ENCODE measurements around the gene CPED1. TPM values are rescaled to one million over a fixed set of nuclear protein-coding genes. Genes with fewer than 3 reads are reported as not detected.

The CPED1 gene
- total RNA-seq, 1 experiment from 2014 or later = 1.8 TPM

DNA sequence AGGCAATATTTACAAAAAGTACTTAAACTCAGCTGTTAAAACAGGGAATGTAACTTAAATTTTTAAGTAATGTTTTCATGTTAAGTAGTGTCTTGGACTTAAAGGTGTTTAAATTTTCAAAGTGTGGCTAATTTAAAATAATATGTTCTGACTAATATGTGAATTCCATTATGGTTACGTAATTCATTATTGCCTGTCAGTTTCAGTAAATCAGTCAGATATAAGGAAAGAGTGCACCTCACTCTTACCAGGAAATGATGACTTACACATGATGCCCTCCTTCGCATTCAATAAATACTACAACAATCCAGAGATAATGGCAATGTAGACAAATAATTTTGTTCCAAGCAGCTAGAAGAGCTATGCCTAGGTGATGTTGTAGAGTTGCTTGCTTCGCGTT, 271.3 kb downstream of the CPED1 start:
- BruUV-seq (replicated peaks) = no TSS peak
- Histone ChIP-seq H3K9ac (ENCODE audit: low read length) (no peak overlapping the region), H3K27me3 (ENCODE audit: low read length) (no peaks in the 10 kb centered on the region), H3K79me2 (ENCODE audit: low read length) (no peaks in the 10 kb centered on the region), H3F3A (ENCODE audit: low read length, unreplicated experiment) (no peaks in the 10 kb centered on the region), H3K9me2 (replicated peaks; ENCODE audit: low read length) (no peaks in the 10 kb centered on the region), H3K36me3 (ENCODE audit: low read depth, low read length) (no peaks in the 10 kb centered on the region), H3K27ac (ENCODE audit: low read length) (no peak overlapping the region), H3K4me3 (ENCODE audit: low read length) (no peak overlapping the region), H3K4me2 (ENCODE audit: low read length) (no peak overlapping the region), H2AFZ (ENCODE audit: low read length) (no peak overlapping the region), H3K9me3 (ENCODE audit: low read length) (no peaks in the 10 kb centered on the region), H3K4me1 (ENCODE audit: insufficient read depth, low read length) (no peaks in the 10 kb centered on the region), H4K20me1 (ENCODE audit: low read length) (no peaks in the 10 kb centered on the region)
- ChIA-PET POLR2A (ENCODE audit: unreplicated experiment) (no interaction called here), CTCF (no interaction called here)
- ATAC-seq = no peak
- no peak for DNase-seq
- TF ChIP-seq EZH2 (IDR thresholded peaks at IDR 0.05; ENCODE audit: low read length, unreplicated experiment) (no peak), EZH2phosphoT487 (IDR thresholded peaks at IDR 0.05; ENCODE audit: borderline replicate concordance, low read length) (no peak)
- TF ChIP-seq, protein P1, sequence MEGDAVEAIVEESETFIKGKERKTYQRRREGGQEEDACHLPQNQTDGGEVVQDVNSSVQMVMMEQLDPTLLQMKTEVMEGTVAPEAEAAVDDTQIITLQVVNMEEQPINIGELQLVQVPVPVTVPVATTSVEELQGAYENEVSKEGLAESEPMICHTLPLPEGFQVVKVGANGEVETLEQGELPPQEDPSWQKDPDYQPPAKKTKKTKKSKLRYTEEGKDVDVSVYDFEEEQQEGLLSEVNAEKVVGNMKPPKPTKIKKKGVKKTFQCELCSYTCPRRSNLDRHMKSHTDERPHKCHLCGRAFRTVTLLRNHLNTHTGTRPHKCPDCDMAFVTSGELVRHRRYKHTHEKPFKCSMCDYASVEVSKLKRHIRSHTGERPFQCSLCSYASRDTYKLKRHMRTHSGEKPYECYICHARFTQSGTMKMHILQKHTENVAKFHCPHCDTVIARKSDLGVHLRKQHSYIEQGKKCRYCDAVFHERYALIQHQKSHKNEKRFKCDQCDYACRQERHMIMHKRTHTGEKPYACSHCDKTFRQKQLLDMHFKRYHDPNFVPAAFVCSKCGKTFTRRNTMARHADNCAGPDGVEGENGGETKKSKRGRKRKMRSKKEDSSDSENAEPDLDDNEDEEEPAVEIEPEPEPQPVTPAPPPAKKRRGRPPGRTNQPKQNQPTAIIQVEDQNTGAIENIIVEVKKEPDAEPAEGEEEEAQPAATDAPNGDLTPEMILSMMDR (conservative IDR thresholded peaks at IDR 0.05; ENCODE audit: low read depth, low read length) = no peak
- intact Hi-C loops (cut with micrococcal nuclease) = no loop called here

DNA sequence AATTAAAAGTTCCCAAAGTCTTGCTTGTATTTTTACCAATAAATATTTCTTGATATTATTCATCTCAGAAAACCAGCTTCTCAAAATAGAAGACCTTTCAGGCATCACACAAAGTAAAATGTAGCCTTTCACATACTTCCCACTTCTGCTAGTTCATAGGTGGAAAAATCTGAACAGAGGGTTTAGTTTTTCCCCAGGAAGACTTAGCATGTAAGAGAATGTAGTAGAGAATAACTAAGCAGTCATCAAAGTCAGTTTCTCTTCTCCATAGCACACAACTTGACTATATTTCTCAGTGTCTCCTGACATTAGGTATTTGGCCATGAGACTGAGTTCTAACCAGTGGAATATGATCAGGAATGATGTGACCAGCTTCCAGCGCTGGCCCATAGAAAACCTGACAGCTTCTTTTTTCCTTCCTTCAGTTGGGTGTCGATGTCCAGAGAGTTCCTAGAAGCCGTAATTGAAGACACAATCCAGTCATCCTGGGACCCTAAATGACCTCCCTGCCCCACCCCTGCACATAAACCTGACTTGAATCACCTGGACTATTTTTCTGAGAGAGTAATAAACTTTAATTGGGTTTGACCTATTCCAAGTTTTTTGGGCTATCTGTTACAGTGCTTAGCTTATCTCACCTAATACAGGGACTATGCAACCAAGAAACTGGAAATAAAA, 272.8 kb downstream of the CPED1 start:
- no peak for DNase-seq
- TF ChIP-seq EZH2 (IDR thresholded peaks at IDR 0.05; ENCODE audit: low read length, unreplicated experiment) (no peak), EZH2phosphoT487 (IDR thresholded peaks at IDR 0.05; ENCODE audit: borderline replicate concordance, low read length) (no peak)
- TF ChIP-seq, protein P1 (conservative IDR thresholded peaks at IDR 0.05; ENCODE audit: low read depth, low read length) = no peak
- no peaks in the 10 kb centered on the region for H4K20me1 ChIP-seq (ENCODE audit: low read length)
- no peaks in the 10 kb centered on the region for H3K9me2 ChIP-seq (replicated peaks; ENCODE audit: low read length)
- no peaks in the 10 kb centered on the region for H3K27me3 ChIP-seq (ENCODE audit: low read length)
- BruUV-seq (replicated peaks) = no TSS peak
- no peak overlapping the region for H3K27ac ChIP-seq (ENCODE audit: low read length)
- no peaks in the 10 kb centered on the region for H3K79me2 ChIP-seq (ENCODE audit: low read length)
- H3K4me3 ChIP-seq (ENCODE audit: low read length) = no peak overlapping the region
- intact Hi-C loops (cut with micrococcal nuclease) = no loop called here
- H3K4me1 ChIP-seq (ENCODE audit: insufficient read depth, low read length) = no peaks in the 10 kb centered on the region
- no peaks in the 10 kb centered on the region for H3F3A ChIP-seq (ENCODE audit: low read length, unreplicated experiment)
- ChIA-PET POLR2A (ENCODE audit: unreplicated experiment) (no interaction called here), CTCF (no interaction called here)
- no peaks in the 10 kb centered on the region for H3K36me3 ChIP-seq (ENCODE audit: low read depth, low read length)
- H3K9me3 ChIP-seq (ENCODE audit: low read length) = no peaks in the 10 kb centered on the region
- H3K4me2 ChIP-seq (ENCODE audit: low read length) = no peak overlapping the region
- no peak for ATAC-seq
- H2AFZ ChIP-seq (ENCODE audit: low read length) = no peak overlapping the region
- no peak overlapping the region for H3K9ac ChIP-seq (ENCODE audit: low read length)

DNA sequence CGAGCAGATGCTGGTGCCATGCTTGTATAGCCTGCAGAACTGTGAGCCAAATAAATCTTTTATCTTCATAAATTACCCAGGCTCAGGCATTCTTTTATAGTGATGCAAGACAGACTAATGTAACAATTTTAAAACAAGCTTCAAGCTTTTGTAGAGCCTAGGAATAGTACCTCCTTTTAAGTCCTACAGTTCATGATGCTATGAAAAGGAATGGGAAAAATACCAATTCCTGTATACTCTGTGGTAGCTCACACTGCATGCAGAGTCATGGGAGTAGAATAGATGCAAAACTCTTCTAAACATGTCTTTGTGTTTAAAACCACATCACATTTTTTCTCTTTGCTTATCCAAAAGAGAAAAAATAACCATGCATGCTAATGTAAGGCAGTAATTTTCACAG, 273.7 kb downstream of the CPED1 start:
- Histone ChIP-seq H3K79me2 (ENCODE audit: low read length) (no peaks in the 10 kb centered on the region), H3K4me3 (ENCODE audit: low read length) (no peak overlapping the region), H3K9ac (ENCODE audit: low read length) (no peak overlapping the region), H3K9me3 (ENCODE audit: low read length) (no peaks in the 10 kb centered on the region), H3F3A (ENCODE audit: low read length, unreplicated experiment) (no peaks in the 10 kb centered on the region), H3K27ac (ENCODE audit: low read length) (no peak overlapping the region), H3K36me3 (ENCODE audit: low read depth, low read length) (no peaks in the 10 kb centered on the region), H4K20me1 (ENCODE audit: low read length) (no peaks in the 10 kb centered on the region), H3K9me2 (replicated peaks; ENCODE audit: low read length) (no peaks in the 10 kb centered on the region), H2AFZ (ENCODE audit: low read length) (no peak overlapping the region), H3K27me3 (ENCODE audit: low read length) (no peaks in the 10 kb centered on the region), H3K4me1 (ENCODE audit: insufficient read depth, low read length) (no peaks in the 10 kb centered on the region), H3K4me2 (ENCODE audit: low read length) (no peak overlapping the region)
- BruUV-seq (replicated peaks) = no TSS peak
- ChIA-PET CTCF (no interaction called here), POLR2A (ENCODE audit: unreplicated experiment) (no interaction called here)
- no peak for DNase-seq
- intact Hi-C loops (cut with micrococcal nuclease) = no loop called here
- ATAC-seq = no peak
- TF ChIP-seq, protein P1 (conservative IDR thresholded peaks at IDR 0.05; ENCODE audit: low read depth, low read length) = no peak
- no peak for TF ChIP-seq EZH2 (IDR thresholded peaks at IDR 0.05; ENCODE audit: low read length, unreplicated experiment)
- no peak for TF ChIP-seq EZH2phosphoT487 (IDR thresholded peaks at IDR 0.05; ENCODE audit: borderline replicate concordance, low read length)

All from PC-3 (cell line).